ENCODE results near the gene NCOR1. TPM values are rescaled to one million over a fixed set of nuclear protein-coding genes. Genes with fewer than 3 reads are reported as not detected.

NCOR1 gene
- polyA plus RNA-seq, 3 donors = 23.2 to 47.0 (median 37.9) TPM

- H3K36me3 Mint-ChIP-seq = peaks cover 66 to 82% of the 10 kb centered on the region in 2 donors
- H3K4me3 Mint-ChIP-seq = no peak overlapping the region
- no peaks in the 10 kb centered on the region for H3K4me1 Mint-ChIP-seq
- no peak overlapping the region for H3K27ac ChIP-seq (ENCODE audit: low read depth in 1 of 2, low read length in 2 of 2)
- WGBS (ENCODE audit: insufficient coverage) = 98% methylated on average over 6 of the region's 8 CpGs
- no peak overlapping the region for H3K4me3 ChIP-seq (replicated peaks in 1 of 3; ENCODE audit: low read depth in 2 of 3, low read length in 3 of 3)
- no peaks in the 10 kb centered on the region for H3K4me1 ChIP-seq (ENCODE audit: control insufficient read depth in 1 of 2, insufficient read depth in 2 of 2, low read length in 2 of 2)
- no peaks in the 10 kb centered on the region for H3K79me2 ChIP-seq (ENCODE audit: insufficient read depth, low read length)
- no peak overlapping the region for H2AFZ ChIP-seq (ENCODE audit: insufficient read depth, low read depth, low read length, poor library complexity, severe bottlenecking)
- peaks cover 88 to 89% of the 10 kb centered on the region in 2 donors for H3K36me3 ChIP-seq (replicated peaks in 1 of 2; ENCODE audit: control insufficient read depth in 1 of 2, insufficient read depth in 2 of 2, low read length in 2 of 2)
- H3K4me2 ChIP-seq (replicated peaks; ENCODE audit: extremely low read depth, low read length, poor library complexity, severe bottlenecking) = no peak overlapping the region
- no peak for DNase-seq
- H3K27me3 Mint-ChIP-seq (ENCODE audit: low read depth in 3 of 3) = no peaks in the 10 kb centered on the region
- no peak overlapping the region for H3K9ac ChIP-seq (ENCODE audit: insufficient read depth, low read length, poor library complexity, severe bottlenecking)
- H4K20me1 ChIP-seq (ENCODE audit: insufficient read depth, low read length) = peaks cover 12% of the 10 kb centered on the region
- no peaks in the 10 kb centered on the region for H3K27me3 ChIP-seq (ENCODE audit: control insufficient read depth in 2 of 2, insufficient read depth in 2 of 2, low read length in 2 of 2)
- intact Hi-C loops (cut with micrococcal nuclease) = no loop called here
- peaks cover 0 to 6% (median 2%) of the 10 kb centered on the region in 7 donors for H3K9me3 Mint-ChIP-seq
- H3K27ac Mint-ChIP-seq = no peak overlapping the region
- H3K9me3 ChIP-seq (replicated peaks in 1 of 2; ENCODE audit: control insufficient read depth in 1 of 2, insufficient read depth in 1 of 2, low read length in 2 of 2) = no peaks in the 10 kb centered on the region
- no peak for TF ChIP-seq CTCF (IDR thresholded peaks at IDR 0.05)
Measured at GRCh38 chr17:16100737-16101400, 114.5 kb downstream of the NCOR1 start.

GRCh38 chr17:16091773-16092172 lies 123.6 kb downstream of the NCOR1 start:
- no peak overlapping the region for H2AFZ ChIP-seq (ENCODE audit: insufficient read depth, low read depth, low read length, poor library complexity, severe bottlenecking)
- H3K4me2 ChIP-seq (replicated peaks; ENCODE audit: extremely low read depth, low read length, poor library complexity, severe bottlenecking) = no peak overlapping the region
- Mint-ChIP-seq H3K9me3 (peaks cover 0 to 5% (median 2%) of the 10 kb centered on the region in 7 donors), H3K27ac (no peak overlapping the region), H3K4me1 (no peaks in the 10 kb centered on the region), H3K27me3 (ENCODE audit: low read depth in 3 of 3) (no peaks in the 10 kb centered on the region), H3K4me3 (no peak overlapping the region), H3K36me3 (peaks cover 55 to 72% of the 10 kb centered on the region in 2 donors)
- no peaks in the 10 kb centered on the region for H3K27me3 ChIP-seq (ENCODE audit: control insufficient read depth in 2 of 2, insufficient read depth in 2 of 2, low read length in 2 of 2)
- DNase-seq = no peak
- no peaks in the 10 kb centered on the region for H3K9me3 ChIP-seq (replicated peaks in 1 of 2; ENCODE audit: control insufficient read depth in 1 of 2, insufficient read depth in 1 of 2, low read length in 2 of 2)
- peaks cover 45 to 78% of the 10 kb centered on the region in 2 donors for H3K36me3 ChIP-seq (replicated peaks in 1 of 2; ENCODE audit: control insufficient read depth in 1 of 2, insufficient read depth in 2 of 2, low read length in 2 of 2)
- H3K79me2 ChIP-seq (ENCODE audit: insufficient read depth, low read length) = no peaks in the 10 kb centered on the region
- H4K20me1 ChIP-seq (ENCODE audit: insufficient read depth, low read length) = peaks cover 8% of the 10 kb centered on the region
- intact Hi-C loops (cut with micrococcal nuclease) = no loop called here
- no peaks in the 10 kb centered on the region for H3K4me1 ChIP-seq (ENCODE audit: control insufficient read depth in 1 of 2, insufficient read depth in 2 of 2, low read length in 2 of 2)
- no peak overlapping the region for H3K9ac ChIP-seq (ENCODE audit: insufficient read depth, low read length, poor library complexity, severe bottlenecking)
- H3K27ac ChIP-seq (ENCODE audit: low read depth in 1 of 2, low read length in 2 of 2) = no peak overlapping the region
- WGBS (ENCODE audit: insufficient coverage) = 100% methylated on average over 1 of the region's 4 CpGs
- no peak overlapping the region for H3K4me3 ChIP-seq (replicated peaks in 1 of 3; ENCODE audit: low read depth in 2 of 3, low read length in 3 of 3)
- TF ChIP-seq CTCF (IDR thresholded peaks at IDR 0.05) = no peak

Measured in CD14-positive monocyte (primary cell).